GM23338 (cell line): Measurements from ENCODE around the gene COTL1. TPM values are rescaled to one million over a fixed set of nuclear protein-coding genes. Genes with fewer than 3 reads are reported as not detected.

Experiments
- ATAC-seq: fragments of 200-7000 bp; cut with Tn5 transposase; 3 replicates; pipeline ENCODE4 v1.9.1; 2020
- DNase-seq: peaks from one replicate; pipeline ENCODE4 v3.0.0-alpha.2; 2015; ENCODE audit warnings: low spot score
- H2AFZ ChIP-seq: fragments of 200-600 bp; sonication (generic); 2 replicates; pipeline ENCODE4 v1.8.0; 2016; ENCODE audit warnings: antibody characterized with exemption, mild to moderate bottlenecking, moderate library complexity
- H3F3A ChIP-seq: fragments of 200-600 bp; sonication (generic); replicated peaks from 2 replicates; pipeline ENCODE4 v1.8.0; 2017; ENCODE audit warnings: antibody characterized with exemption, mixed run types, low read depth
- H3K27ac ChIP-seq: fragments of 200-600 bp; sonication (generic); 2 replicates; pipeline ENCODE4 v1.6.1; 2016; ENCODE audit warnings: low read depth
- H3K27me3 ChIP-seq: fragments of 200-600 bp; sonication (generic); 2 replicates; pipeline ENCODE4 v1.8.0; 2016; ENCODE audit warnings: mild to moderate bottlenecking, mixed run types, moderate library complexity; ENCODE audit not compliant: insufficient read depth
- H3K36me3 ChIP-seq: fragments of 200-600 bp; sonication (generic); 2 replicates; pipeline ENCODE4 v1.8.0; 2016; ENCODE audit warnings: mild to moderate bottlenecking; ENCODE audit not compliant: insufficient read depth
- H3K4me1 ChIP-seq: fragments of 200-600 bp; sonication (generic); 2 replicates; pipeline ENCODE4 v1.8.0; 2016; ENCODE audit warnings: mild to moderate bottlenecking, moderate library complexity; ENCODE audit not compliant: insufficient read depth
- H3K4me2 ChIP-seq: fragments of 200-600 bp; sonication (generic); 2 replicates; pipeline ENCODE4 v1.7.1; 2017; ENCODE audit warnings: mixed run types
- H3K4me3 ChIP-seq: fragments of 200-600 bp; sonication (generic); 2 replicates; pipeline ENCODE4 v1.6.1; 2016; ENCODE audit warnings: mixed run types
- H3K79me2 ChIP-seq: fragments of 200-600 bp; sonication (generic); replicated peaks from 2 replicates; pipeline ENCODE4 v1.8.0; 2017; ENCODE audit warnings: mild to moderate bottlenecking; ENCODE audit not compliant: insufficient read depth
- H3K9me2 ChIP-seq: fragments of 200-600 bp; sonication (generic); 2 replicates; pipeline ENCODE4 v1.8.0; 2017; ENCODE audit not compliant: insufficient read depth
- H4K20me1 ChIP-seq: fragments of 200-600 bp; sonication (generic); replicated peaks from 2 replicates; pipeline ENCODE4 v1.8.0; 2017; ENCODE audit warnings: mild to moderate bottlenecking; ENCODE audit not compliant: insufficient read depth
- H3K27ac Mint-ChIP-seq: 2 replicates; pipeline ENCODE4 v1.8.0; 2020; ENCODE audit warnings: inconsistent platforms, mild to moderate bottlenecking, moderate library complexity, mixed read lengths
- H3K27me3 Mint-ChIP-seq: 3 replicates; pipeline ENCODE4 v1.8.0; 2022; ENCODE audit warnings: low read depth, mild to moderate bottlenecking, moderate library complexity, mixed read lengths, inconsistent platforms; ENCODE audit not compliant: insufficient read depth, poor library complexity
- H3K36me3 Mint-ChIP-seq: 3 replicates; pipeline ENCODE4 v1.8.0; 2021; ENCODE audit warnings: low read depth, mild to moderate bottlenecking, inconsistent platforms, moderate library complexity, mixed read lengths
- H3K4me1 Mint-ChIP-seq: 3 replicates; pipeline ENCODE4 v1.8.0; 2020; ENCODE audit warnings: mild to moderate bottlenecking, inconsistent platforms, mixed read lengths
- H3K4me3 Mint-ChIP-seq: 3 replicates; pipeline ENCODE4 v1.8.0; 2021; ENCODE audit warnings: moderate library complexity, mild to moderate bottlenecking, inconsistent platforms, mixed read lengths
- H3K9me3 Mint-ChIP-seq: 3 replicates; pipeline ENCODE4 v1.8.0; 2020; ENCODE audit warnings: moderate library complexity, mild to moderate bottlenecking, inconsistent platforms, mixed read lengths
- CREB1 ChIP-seq: fragments of 250-450 bp; sonication (Bioruptor Pico); IDR thresholded peaks from 2 replicates; pipeline ENCODE4 v1.5.0; 2020; ENCODE audit warnings: low read depth, mild to moderate bottlenecking, moderate library complexity
- CTCF ChIP-seq, 2 experiments: fragments of 200-600 bp in 1 of 2; sonication (generic) in 1 of 2; conservative IDR thresholded peaks; 2 replicates each; pipeline versions ENCODE4 v1.5.1 to v1.6.1; 2016 to 2017; ENCODE audit warnings: antibody characterized with exemption in 2 of 2, low read depth in 2 of 2, mild to moderate bottlenecking in 2 of 2, moderate library complexity in 1 of 2
- ETS1 ChIP-seq: IDR thresholded peaks from 2 replicates; pipeline ENCODE4 v1.6.1; 2016; ENCODE audit warnings: antibody characterized with exemption
- EZH2 ChIP-seq: fragments of 200-600 bp; sonication (generic); IDR thresholded peaks from one replicate; pipeline ENCODE4 v1.8.0; 2017; ENCODE audit warnings: antibody characterized with exemption, mild to moderate bottlenecking, low read depth; ENCODE audit not compliant: unreplicated experiment
- EZH2phosphoT487 ChIP-seq: fragments of 200-600 bp; sonication (generic); IDR thresholded peaks from one replicate; pipeline ENCODE4 v1.8.1; 2018; ENCODE audit warnings: antibody characterized with exemption; ENCODE audit not compliant: unreplicated experiment
- JUNB ChIP-seq: IDR thresholded peaks from one replicate; pipeline ENCODE4 v1.6.1; 2016; ENCODE audit warnings: antibody characterized with exemption; ENCODE audit not compliant: unreplicated experiment
- POLR2AphosphoS5 ChIP-seq: IDR thresholded peaks from 2 replicates; pipeline ENCODE4 v1.6.1; 2016; ENCODE audit warnings: antibody characterized with exemption, low read depth
- STAT1 ChIP-seq: IDR thresholded peaks from one replicate; pipeline ENCODE4 v1.6.1; 2016; ENCODE audit warnings: antibody characterized with exemption; ENCODE audit not compliant: unreplicated experiment
- ZNF114 ChIP-seq: fragments of 250-450 bp; sonication (Bioruptor Pico); IDR thresholded peaks from 2 replicates; pipeline ENCODE4 v1.5.0; 2020; ENCODE audit warnings: mild to moderate bottlenecking, moderate library complexity
- ZNF331 ChIP-seq: fragments of 250-450 bp; sonication (Bioruptor Pico); IDR thresholded peaks from 2 replicates; pipeline ENCODE4 v1.5.0; 2020; ENCODE audit warnings: low read depth, mild to moderate bottlenecking, moderate library complexity
- polyA plus RNA-seq: library from polyadenylated mRNA; unstranded; fragments of >200 nt; fragmentation: Nextera tagmentation; extraction: Ambion mirVana; gene quantifications from 2 replicates; pipeline ENCODE4 v1.2.1, GENCODE V29; 2016
- total RNA-seq: library from RNA; depleted of rRNA; stranded (reverse); fragments of >200 nt; shearing (Covaris generic); gene quantifications from 2 replicates; pipeline ENCODE4 v1.2.3, GENCODE V29; 2014
- TF ChIP-seq, protein P1 (sequence below): fragments of 250-450 bp; sonication (Bioruptor Pico); IDR thresholded peaks from 2 replicates; pipeline ENCODE4 v1.5.0; 2020; ENCODE audit warnings: mild to moderate bottlenecking, moderate library complexity
- TF ChIP-seq, protein P2 (sequence below): IDR thresholded peaks from one replicate; pipeline ENCODE4 v1.6.1; 2018; ENCODE audit warnings: antibody characterized with exemption; ENCODE audit not compliant: unreplicated experiment

Gene COTL1
- total and polyA plus RNA-seq, 2 experiments from 2014 or later = 117 to 166 TPM

DNA sequence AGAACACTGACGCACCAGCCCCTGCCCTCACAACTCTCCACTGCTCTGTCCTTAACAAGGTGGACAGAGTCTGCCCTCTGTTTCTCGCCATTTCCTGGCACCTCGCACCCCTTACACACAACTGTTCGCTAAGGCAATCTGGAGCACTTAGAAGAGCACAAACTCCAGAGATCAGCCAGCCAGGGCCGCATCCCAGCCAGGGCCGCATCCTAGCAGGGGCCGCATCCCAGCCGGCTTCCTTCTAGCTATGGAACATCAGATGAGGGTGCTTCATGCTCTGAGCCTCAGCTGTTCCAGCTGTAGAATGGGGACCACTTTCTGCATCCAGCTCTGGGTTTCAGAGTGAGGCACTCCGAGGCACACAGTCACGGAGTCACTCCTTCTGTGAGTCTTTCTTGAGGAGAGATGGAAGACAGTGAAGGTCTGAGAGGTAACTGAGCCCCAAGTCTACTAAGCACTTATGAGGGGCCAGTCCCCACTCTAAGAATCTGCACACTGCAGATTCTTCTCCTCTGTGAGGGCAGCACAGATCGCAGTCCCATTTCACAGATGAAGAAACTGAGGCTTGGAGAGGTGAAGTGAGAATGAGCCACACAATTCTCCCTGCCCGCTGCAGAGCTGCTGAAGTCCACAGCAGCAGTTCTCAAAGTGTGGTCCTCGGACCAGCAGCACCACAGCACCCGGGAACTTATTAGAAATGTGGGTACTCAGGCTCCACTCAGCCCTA, 20.9 kb downstream of the COTL1 start (continued):
- TF ChIP-seq CREB1 (CRISPR knock-in tag) (no peak), EZH2 (no peak)

DNA sequence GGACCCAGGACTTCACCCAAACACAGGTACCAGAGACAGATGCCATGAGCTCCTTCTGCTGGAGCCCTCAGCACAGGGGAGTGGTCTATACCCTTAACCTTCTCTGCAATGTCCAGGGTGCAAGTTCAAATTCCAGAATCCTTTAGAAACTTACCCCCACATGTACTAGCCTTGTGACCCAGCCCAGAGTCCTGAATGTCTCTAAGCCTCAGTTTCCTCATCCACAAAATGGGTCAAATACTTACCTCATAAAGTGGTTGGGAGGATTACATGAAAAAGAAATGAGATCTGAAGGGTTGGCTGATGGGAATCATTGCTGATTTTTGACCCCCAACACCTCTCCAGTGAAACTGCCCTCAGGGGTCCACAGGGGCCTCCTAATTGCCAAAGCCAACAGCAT, 21.7 kb downstream of the COTL1 start:
- H3F3A ChIP-seq = peaks cover 9% of the 10 kb centered on the region
- peaks cover 42% of the 10 kb centered on the region for H4K20me1 ChIP-seq
- ATAC-seq = no peak
- Mint-ChIP-seq H3K4me1 (peaks cover 63% of the 10 kb centered on the region), H3K9me3 (no peaks in the 10 kb centered on the region; the same call in 2 of the 3 replicates), H3K27ac (no peak overlapping the region), H3K4me3 (no peak overlapping the region), H3K36me3 (peaks cover 15% of the 10 kb centered on the region; the same call in 2 of the 3 replicates), H3K27me3 (peaks cover 21% of the 10 kb centered on the region)
- peaks cover 60% of the 10 kb centered on the region for H3K79me2 ChIP-seq
- H3K4me3 ChIP-seq = no peak overlapping the region
- peaks cover 35% of the 10 kb centered on the region for H3K4me1 ChIP-seq
- no peak overlapping the region for H3K4me2 ChIP-seq
- no peaks in the 10 kb centered on the region for H3K9me2 ChIP-seq
- no peak for DNase-seq
- H2AFZ ChIP-seq = no peak overlapping the region
- H3K27me3 ChIP-seq = no peaks in the 10 kb centered on the region
- no peak overlapping the region for H3K27ac ChIP-seq
- H3K36me3 ChIP-seq = peaks cover 6% of the 10 kb centered on the region; the same call in 1 of the 2 replicates
- TF ChIP-seq STAT1 = no peak
- TF ChIP-seq ZNF331 (CRISPR knock-in tag) = no peak
- no peak for TF ChIP-seq CTCF (conservative IDR thresholded peaks at IDR 0.05; ENCODE audit: low read depth in 2 of 2)
- no peak for TF ChIP-seq EZH2
- TF ChIP-seq ETS1 = no peak
- no peak for TF ChIP-seq EZH2phosphoT487
- TF ChIP-seq, protein P1, sequence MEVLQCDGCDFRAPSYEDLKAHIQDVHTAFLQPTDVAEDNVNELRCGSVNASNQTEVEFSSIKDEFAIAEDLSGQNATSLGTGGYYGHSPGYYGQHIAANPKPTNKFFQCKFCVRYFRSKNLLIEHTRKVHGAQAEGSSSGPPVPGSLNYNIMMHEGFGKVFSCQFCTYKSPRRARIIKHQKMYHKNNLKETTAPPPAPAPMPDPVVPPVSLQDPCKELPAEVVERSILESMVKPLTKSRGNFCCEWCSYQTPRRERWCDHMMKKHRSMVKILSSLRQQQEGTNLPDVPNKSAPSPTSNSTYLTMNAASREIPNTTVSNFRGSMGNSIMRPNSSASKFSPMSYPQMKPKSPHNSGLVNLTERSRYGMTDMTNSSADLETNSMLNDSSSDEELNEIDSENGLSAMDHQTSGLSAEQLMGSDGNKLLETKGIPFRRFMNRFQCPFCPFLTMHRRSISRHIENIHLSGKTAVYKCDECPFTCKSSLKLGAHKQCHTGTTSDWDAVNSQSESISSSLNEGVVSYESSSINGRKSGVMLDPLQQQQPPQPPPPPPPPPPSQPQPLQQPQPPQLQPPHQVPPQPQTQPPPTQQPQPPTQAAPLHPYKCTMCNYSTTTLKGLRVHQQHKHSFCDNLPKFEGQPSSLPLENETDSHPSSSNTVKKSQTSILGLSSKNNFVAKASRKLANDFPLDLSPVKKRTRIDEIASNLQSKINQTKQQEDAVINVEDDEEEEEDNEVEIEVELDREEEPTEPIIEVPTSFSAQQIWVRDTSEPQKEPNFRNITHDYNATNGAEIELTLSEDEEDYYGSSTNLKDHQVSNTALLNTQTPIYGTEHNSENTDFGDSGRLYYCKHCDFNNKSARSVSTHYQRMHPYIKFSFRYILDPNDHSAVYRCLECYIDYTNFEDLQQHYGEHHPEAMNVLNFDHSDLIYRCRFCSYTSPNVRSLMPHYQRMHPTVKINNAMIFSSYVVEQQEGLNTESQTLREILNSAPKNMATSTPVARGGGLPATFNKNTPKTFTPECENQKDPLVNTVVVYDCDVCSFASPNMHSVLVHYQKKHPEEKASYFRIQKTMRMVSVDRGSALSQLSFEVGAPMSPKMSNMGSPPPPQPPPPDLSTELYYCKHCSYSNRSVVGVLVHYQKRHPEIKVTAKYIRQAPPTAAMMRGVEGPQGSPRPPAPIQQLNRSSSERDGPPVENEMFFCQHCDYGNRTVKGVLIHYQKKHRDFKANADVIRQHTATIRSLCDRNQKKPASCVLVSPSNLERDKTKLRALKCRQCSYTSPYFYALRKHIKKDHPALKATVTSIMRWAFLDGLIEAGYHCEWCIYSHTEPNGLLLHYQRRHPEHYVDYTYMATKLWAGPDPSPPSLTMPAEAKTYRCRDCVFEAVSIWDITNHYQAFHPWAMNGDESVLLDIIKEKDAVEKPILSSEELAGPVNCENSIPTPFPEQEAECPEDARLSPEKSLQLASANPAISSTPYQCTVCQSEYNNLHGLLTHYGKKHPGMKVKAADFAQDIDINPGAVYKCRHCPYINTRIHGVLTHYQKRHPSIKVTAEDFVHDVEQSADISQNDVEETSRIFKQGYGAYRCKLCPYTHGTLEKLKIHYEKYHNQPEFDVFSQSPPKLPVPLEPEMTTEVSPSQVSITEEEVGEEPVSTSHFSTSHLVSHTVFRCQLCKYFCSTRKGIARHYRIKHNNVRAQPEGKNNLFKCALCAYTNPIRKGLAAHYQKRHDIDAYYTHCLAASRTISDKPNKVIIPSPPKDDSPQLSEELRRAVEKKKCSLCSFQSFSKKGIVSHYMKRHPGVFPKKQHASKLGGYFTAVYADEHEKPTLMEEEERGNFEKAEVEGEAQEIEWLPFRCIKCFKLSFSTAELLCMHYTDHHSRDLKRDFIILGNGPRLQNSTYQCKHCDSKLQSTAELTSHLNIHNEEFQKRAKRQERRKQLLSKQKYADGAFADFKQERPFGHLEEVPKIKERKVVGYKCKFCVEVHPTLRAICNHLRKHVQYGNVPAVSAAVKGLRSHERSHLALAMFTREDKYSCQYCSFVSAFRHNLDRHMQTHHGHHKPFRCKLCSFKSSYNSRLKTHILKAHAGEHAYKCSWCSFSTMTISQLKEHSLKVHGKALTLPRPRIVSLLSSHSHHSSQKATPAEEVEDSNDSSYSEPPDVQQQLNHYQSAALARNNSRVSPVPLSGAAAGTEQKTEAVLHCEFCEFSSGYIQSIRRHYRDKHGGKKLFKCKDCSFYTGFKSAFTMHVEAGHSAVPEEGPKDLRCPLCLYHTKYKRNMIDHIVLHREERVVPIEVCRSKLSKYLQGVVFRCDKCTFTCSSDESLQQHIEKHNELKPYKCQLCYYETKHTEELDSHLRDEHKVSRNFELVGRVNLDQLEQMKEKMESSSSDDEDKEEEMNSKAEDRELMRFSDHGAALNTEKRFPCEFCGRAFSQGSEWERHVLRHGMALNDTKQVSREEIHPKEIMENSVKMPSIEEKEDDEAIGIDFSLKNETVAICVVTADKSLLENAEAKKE (CRISPR knock-in tag) = no peak
- TF ChIP-seq, protein P2, sequence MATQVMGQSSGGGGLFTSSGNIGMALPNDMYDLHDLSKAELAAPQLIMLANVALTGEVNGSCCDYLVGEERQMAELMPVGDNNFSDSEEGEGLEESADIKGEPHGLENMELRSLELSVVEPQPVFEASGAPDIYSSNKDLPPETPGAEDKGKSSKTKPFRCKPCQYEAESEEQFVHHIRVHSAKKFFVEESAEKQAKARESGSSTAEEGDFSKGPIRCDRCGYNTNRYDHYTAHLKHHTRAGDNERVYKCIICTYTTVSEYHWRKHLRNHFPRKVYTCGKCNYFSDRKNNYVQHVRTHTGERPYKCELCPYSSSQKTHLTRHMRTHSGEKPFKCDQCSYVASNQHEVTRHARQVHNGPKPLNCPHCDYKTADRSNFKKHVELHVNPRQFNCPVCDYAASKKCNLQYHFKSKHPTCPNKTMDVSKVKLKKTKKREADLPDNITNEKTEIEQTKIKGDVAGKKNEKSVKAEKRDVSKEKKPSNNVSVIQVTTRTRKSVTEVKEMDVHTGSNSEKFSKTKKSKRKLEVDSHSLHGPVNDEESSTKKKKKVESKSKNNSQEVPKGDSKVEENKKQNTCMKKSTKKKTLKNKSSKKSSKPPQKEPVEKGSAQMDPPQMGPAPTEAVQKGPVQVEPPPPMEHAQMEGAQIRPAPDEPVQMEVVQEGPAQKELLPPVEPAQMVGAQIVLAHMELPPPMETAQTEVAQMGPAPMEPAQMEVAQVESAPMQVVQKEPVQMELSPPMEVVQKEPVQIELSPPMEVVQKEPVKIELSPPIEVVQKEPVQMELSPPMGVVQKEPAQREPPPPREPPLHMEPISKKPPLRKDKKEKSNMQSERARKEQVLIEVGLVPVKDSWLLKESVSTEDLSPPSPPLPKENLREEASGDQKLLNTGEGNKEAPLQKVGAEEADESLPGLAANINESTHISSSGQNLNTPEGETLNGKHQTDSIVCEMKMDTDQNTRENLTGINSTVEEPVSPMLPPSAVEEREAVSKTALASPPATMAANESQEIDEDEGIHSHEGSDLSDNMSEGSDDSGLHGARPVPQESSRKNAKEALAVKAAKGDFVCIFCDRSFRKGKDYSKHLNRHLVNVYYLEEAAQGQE = no peak
- TF ChIP-seq POLR2AphosphoS5 = no peak
- no peak for TF ChIP-seq JUNB
- TF ChIP-seq CREB1 (CRISPR knock-in tag) = no peak
- TF ChIP-seq ZNF114 (CRISPR knock-in tag) = no peak
